Mesangial cell (primary cell): ENCODE results near the gene CAMKK1. TPM values are rescaled to one million over a fixed set of nuclear protein-coding genes. Genes with fewer than 3 reads are reported as not detected.

ENCODE experiments used
- total RNA-seq: library from RNA; depleted of rRNA; stranded (reverse); fragments of >200 nt; gene quantifications from 2 replicates; pipeline ENCODE4 v1.2.3, GENCODE V29; 2015

The CAMKK1 gene
- total RNA-seq: 10.1 and 12.8 TPM in 2 replicates

DNA sequence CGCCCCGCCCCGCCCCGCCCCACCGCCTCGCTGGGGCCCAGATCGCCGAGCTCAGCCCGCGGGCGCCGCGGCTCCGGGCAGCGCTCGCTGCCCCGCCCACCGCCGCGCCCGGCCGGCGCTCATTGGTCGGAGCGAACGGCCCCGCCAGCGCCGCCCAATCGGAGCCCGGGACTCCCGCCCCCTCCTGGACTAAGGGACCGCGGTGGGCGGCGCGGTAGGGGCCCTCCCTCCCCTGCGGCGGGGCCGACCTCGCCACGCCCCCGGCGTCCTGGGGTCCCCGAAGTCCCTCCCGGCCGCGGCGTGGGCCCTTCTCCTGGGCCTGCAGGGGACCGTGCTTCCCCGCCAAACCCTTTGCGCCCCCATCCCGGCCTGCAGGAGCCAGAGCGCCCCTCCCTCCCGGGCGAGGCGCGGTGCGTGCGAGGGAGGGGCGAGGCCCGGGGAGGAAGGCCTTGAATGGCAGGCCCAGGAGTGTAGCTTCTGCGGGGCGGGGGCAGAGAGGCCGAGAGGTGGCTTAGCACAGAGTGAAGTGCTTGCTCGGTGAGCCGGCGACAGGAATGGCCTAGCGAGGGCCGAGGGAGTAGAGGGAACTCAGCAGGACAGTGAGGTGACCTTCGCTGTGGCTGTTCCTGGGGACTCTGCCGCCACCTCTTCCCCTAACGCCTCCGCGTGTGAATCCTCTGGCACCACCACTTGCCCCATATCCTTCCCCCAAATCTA, at the start of gene CAMKK1:
Gene CAMKK1, minus strand, starts transcription at position 51 of the 717 bp plus-strand sequence. CDS start 7,366 bp downstream, outside the sequence.

DNA sequence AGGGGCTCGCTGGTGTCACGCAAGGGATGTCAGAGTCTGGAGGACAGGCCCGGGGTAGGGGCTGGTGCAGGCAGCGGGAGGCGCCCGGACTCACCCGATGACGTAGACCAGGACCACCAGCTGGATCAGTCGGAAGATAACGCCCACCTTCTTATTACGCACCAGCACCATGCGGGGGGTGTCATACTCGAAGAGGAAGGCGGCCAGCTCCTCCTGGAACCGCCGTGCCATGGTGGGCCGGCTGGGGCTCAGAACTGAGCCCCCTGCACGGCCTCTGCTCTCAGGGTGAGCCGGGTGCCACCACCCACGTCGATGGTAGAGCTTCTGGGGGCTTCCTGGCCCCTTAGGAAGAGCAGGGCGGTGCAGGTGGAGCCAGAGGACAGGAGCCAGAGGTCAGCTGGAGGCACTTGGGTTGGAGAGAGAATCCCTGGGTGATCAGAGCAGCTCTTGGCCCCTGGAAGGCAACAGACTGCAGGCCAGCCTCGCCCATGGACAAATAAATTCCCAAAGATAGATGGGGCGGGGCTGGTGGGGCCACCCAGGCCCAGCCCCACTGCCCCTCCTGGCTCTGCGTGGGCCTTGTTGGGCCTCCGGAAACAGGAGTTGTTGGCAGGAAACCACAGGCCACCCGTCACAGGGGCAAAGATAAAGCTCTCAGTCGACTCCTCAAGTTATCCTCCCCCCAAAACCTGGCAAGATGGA, 23.3 kb upstream of the CAMKK1 start, which contains the start of gene P2RX1:
Gene P2RX1, minus strand, starts transcription at position 471 of the 702 bp plus-strand sequence. Its CDS starts 240 bp downstream, at position 231.

DNA sequence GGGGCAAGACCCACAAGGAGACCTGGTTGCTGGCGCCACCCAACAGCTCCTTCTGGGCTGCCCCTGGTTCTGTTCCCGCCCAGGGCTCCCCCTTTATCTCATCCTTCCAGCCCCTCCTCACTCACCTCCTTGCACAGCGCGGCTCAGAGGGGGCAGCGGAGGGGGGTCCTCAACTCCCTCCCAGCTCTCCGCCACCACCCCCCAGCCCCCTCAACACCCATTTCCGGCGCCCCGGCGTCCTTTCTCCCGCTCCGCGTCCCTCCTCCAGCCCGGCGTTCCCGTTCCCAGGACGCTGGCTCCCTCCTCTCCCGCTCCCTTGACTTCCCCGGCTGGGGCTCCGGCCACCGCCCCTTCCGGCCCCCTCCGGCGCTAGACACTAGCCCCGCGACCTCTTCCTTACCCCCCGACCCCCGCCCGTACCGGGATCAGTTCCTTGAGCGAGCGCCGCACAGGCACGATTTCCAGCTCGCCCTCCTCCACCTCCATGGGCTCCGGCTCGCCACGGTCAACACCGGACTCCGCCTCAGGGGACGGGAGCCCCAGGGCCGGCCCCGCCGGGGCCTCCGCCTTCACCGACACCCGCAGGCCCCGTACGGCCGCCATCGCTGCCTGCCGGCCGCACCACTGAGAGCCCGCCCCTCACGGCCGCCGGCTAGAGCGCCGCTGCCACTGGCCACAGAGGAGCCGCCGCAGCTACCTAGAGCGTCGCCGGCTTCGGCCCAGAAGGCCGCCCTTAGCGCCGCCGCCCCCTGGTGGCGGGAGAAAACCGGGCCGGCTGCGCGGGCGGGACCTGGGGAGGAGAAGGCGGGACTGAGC, 47.0 kb downstream of the CAMKK1 start, which contains the start of gene NCBP3:
Gene NCBP3, minus strand, starts transcription at position 626 of the 816 bp plus-strand sequence. Its CDS starts 23 bp downstream, at position 603.

Other genes with a start within 250 kb of the CAMKK1 start
- gene TAX1BP3, start 224.5 kb downstream of the CAMKK1 start, total RNA-seq: 451 and 479 TPM in 2 replicates
- gene EMC6, start 224.2 kb downstream of the CAMKK1 start, total RNA-seq: 44.5 and 63.7 TPM in 2 replicates
- 9.1 and 13.2 TPM in 2 replicates for gene P2RX5, start 196.9 kb downstream of the CAMKK1 start, total RNA-seq
- 1.5 and 17.3 TPM in 2 replicates for gene HASPIN, start 169.2 kb downstream of the CAMKK1 start, total RNA-seq
- 11.3 and 32.9 TPM in 2 replicates for gene ITGAE, start 91.9 kb downstream of the CAMKK1 start, total RNA-seq
- 9.5 and 10.9 TPM in 2 replicates for gene NCBP3, start 46.8 kb downstream of the CAMKK1 start, total RNA-seq
- gene P2RX1, start 23.4 kb upstream of the CAMKK1 start, total RNA-seq: under 0.01 TPM in 1 of 2 replicates, not detected in the other
- 1.3 and 2.3 TPM in 2 replicates for gene ATP2A3, start 71.4 kb upstream of the CAMKK1 start, total RNA-seq
- 21.7 and 23.7 TPM in 2 replicates for gene ZZEF1, start 250.0 kb upstream of the CAMKK1 start, total RNA-seq